GM21717 (cell line): Measurements from ENCODE around the gene SASH1.

Experiments used
- ATAC-seq: cut with Tn5 transposase; IDR thresholded peaks from one replicate; pipeline ENCODE4 v1.9.1; 2021; ENCODE audit warnings: mild to moderate bottlenecking, moderate library complexity; ENCODE audit not compliant: unreplicated experiment

The SASH1 gene

DNA sequence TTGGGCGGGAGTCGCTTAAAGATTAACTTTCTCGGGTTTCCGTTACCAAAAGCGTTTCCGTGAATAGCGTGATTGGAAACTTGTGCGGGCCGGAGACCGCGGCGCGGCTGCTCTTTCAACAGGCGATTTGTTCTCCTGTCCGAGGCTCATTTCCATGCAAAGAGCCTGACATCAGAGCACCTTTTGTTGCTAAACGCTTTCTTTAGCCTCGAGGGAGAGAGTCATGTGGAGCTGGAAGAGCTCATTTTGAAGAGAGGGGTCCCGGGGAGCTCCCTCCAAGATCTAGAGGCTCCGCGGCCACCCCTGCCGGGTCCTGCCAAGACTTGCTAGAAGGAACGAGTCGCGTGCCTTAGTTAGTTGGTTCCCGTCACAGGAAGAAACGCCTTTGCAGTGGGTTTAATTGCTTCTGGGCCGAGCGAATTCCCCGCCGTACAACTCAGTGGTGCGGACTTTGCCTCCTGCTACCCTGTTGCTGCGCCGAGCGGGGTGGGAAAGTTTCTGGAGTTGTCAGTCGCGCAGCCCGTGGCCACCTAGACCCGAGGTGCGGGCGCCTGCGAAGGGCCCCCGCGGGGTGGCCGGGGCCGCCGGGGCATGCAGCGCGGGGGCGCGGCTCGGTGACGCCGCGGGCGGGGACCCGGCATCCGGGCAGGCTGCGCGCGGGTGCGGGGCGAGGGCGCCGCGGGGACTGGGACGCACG lies at the start of gene SASH1:
SASH1 (plus strand) TSS at position 489 of the 697 bp plus-strand sequence. CDS start 230 bp downstream, outside the sequence.
- ATAC-seq, result no peak

DNA sequence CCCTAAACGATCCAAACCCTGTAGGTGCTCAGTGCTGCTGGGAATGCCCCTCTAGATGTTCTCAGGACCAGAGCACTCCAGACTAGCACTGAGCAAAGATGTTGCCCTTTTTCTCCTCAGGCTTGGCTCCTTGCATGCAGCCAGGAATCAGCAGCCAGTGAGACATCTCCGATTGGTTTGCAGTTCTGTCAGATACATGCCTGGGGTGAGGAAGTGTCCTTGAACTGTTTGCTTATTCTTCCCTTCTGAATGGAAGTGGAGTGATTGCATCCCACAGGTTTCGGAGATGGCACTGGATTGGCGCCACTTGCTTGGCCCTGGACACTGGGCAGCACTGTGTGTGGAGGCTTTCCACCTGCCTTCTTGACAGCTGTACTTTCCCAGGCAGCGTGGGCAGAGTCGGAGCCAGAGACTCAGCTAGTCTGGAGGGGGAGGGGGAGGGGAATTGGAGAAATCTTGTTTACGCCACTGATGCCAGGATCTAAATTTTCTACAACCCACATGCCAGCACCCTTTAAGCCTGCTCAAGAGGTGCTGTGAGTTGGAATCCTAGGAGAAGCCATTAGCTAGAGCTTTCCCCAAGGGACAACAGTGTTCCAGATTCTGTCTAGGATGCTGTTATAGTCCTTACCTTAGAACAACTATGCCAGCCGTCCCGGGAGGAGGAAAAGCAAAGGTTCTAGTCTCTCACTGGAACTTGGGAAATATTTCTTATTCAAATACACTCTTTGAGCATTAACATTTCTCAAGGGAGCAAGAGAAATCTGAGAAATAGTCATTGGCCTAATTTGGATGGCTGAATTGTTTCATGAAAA lies 49.2 kb upstream of the SASH1 start:
- no peak for ATAC-seq

GRCh38 chr6:148294059-148294458 lies 48.6 kb upstream of the SASH1 start:
- ATAC-seq, result no peak

DNA sequence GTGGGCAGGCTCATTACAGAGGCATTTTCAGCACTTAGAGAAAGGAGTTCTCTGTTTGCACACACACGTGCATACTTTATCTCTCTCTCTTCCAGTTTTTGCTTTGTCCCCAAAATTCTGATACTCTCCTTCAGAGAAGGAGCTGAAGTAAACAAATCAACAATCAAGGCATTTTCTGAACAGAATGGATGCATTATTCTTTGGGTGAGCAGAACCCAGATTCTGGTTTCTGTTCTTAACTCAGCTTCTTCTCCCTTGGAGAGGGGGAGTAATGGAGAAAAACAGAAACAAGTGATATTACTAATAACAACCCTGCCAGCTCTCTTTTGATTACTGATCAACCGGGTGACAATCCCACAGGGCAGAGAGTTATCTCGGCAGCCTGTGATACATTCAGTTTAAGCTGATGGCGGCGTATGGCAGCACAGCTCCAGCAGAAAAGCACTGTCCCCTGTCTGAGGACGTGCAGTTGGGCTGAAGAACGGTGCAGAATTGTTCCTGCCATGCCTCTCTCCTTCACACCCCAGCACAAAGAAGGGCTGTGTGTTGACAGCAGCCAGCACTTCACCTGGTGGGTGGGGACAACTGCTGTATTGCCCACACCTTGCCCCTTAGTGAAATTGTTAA lies 47.3 kb upstream of the SASH1 start:
- ATAC-seq, result no peak

- no peak for ATAC-seq
These were observed 45.9 kb upstream of the SASH1 start for GRCh38 chr6:148296771-148297170.

- no peak for ATAC-seq
These were observed 44.0 kb upstream of the SASH1 start for GRCh38 chr6:148298683-148299082.

- no peak for ATAC-seq
These were observed 39.0 kb upstream of the SASH1 start for GRCh38 chr6:148303616-148304015.

DNA sequence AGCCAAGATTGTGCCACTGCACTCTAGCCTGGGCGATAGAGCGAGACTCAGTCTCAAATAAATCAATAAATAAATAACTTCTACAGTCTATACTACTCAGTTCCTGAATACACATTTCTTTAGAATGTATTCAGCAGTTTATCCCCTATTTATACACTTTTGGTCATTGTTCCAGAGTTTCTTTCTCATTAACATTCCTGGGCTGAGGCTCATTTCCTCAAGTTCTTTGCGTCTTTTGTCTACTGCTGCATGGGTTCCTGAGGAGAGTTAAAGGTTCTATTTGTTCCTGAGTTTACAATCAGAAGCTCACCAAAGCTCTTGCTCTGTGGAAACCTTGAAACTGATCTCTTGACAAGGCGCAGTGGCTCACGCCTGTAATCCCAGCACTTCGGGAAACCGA lies 37.7 kb upstream of the SASH1 start:
- no peak for ATAC-seq

DNA sequence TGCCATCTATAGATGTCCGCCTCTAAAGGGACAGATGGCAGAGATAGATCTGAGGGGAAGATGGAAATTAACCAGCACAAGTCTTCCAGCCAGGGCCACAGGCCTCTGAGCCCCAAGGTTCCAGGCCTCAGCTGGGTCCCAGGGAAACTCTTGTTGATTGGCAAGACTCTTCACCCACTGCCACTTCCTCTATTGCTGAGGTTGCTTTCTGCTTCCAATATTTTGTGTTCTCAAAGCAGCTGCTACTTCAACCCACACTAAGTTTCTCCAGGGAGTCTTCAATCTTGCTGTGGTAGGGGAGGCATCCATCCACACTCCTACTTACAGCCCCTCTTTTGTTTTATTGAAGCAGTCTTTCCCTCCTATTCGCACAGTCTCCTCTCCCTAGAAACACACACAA lies 36.4 kb upstream of the SASH1 start:
- ATAC-seq, result no peak

DNA sequence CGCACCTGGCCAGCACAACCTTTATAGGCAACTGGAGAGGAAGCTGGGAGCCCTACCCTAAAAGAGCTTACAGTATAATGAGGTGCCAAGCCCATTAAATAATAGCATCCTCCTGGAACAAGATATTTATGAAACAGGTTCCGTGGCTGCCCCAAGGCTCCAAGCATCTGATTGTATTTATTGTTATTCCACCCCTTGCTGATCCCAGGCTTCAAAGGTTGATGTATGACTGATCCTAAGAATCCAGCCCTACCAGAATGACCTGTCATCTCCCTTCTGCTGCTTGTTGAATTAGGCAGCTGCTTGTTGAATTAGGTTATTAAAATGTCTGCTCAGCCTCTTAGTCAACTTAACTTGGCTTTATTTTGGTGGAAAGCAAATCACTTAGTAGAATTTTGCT lies 35.2 kb upstream of the SASH1 start:
- no peak for ATAC-seq

GRCh38 chr6:148309301-148309700 lies 33.3 kb upstream of the SASH1 start:
- no peak for ATAC-seq

DNA sequence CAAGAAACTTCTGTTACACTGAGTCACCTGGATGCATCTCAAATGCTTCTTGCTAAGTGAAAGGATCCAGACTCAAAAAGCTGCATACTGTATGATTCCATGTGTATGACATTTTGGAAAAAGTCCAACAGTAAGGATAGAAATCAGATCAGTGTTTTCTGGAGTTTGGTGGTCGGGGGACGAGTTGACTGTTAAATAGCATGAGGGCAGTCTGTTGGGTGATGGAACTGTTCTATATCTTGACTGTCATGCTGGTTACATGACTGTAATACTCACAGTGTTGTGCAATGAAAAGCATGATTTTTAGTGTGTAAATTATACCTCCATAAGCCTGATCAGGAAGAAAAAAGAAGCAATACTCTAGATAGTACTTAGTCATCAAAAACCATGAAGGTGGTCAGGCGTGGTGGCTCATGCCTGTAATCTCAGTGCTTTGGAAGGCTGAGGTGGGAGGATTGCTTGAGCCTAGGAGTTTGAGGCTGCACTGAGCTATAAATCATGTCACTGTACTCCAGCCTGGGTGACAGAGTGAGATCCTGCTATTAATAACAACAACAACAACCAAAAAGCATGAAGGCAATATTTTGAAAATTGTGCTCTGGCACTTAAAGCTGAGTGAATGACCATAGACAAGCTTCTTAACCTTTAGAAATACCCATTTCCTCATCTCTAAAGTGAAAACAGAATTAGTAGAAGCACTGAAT lies 30.5 kb upstream of the SASH1 start:
- ATAC-seq, result no peak

- ATAC-seq, result no peak
These were observed 29.1 kb upstream of the SASH1 start for GRCh38 chr6:148313488-148313887.

GRCh38 chr6:148316308-148316707 lies 26.3 kb upstream of the SASH1 start:
- ATAC-seq, result no peak

DNA sequence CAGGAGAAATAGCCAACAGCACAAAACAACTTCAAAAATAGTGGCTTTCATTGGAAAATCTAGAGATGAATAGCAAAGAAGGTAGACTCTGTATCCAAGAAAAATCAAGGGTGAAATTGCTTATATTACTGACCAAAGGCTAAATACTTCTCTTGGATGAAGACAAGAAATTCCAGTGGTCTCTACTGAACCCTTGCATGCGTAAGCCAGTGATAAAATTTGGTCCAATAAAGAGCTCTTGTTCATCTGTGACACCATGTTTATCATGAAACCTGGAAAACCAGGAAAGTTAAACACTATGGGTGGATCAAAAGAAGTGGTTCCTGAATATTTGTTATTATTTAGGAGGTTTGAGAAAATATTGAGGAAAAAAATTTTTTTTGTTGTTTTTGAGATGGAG lies 25.6 kb upstream of the SASH1 start:
- no peak for ATAC-seq

- no peak for ATAC-seq
These were observed 24.9 kb upstream of the SASH1 start for GRCh38 chr6:148317739-148318138.

DNA sequence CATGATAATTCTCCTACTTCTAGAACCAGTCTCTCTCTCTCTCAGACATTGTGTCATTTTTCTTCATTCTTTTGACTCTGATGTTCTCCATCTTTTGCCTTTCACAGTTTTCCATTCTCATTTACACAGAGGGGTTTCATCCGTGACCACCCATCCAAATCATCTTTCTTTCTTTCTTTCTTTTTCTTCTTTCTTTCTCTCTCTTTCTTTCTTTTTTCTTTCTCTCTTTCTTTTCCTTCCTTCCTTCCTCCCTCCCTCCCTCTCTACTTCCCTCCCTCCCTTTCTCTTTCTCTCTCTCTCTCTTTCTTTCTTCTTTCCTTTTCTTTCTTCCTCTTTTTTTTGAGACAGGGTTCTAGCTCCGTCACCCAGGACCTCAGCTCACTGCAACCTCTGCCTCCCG lies 19.9 kb upstream of the SASH1 start:
- ATAC-seq, result no peak

- no peak for ATAC-seq
These were observed 19.3 kb upstream of the SASH1 start for GRCh38 chr6:148323344-148323743.

DNA sequence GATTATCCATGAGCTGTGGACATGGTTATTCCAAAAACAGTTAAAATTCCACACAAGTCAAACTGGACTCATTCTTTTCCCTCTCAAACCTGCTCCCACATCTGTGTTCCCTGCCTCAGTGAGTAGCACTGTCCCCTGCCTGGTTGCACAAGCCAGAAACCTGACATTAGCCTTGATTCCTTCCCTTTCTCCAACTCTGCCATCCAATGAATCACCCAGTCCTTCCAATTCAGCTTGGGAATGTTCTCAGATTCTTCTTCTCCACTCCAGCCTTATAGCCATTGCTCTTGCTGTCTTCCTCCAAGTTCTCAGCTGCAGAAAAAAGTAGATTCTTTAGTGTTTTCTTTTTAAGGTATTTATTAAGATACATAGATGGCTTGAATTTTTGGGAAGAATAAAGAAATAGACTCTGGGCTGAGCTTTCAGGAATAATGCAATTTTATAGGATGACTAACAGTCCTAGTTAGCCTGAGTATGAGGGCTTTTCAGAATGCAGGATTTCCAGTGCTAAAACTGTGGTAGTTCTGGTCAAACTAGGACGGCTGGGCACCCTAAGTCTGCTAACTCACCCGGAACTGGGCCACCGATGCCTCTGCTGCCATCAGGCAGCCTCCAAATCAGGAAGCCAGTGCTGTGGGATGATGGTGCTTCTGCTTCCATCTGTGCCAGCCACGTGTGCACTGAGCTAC lies 18.2 kb upstream of the SASH1 start:
- ATAC-seq, result no peak

- no peak for ATAC-seq
These were observed 17.1 kb upstream of the SASH1 start for GRCh38 chr6:148325316-148326068.
